ENCODE data around the gene MAGI2.
"Not testable (repeated sequence)": the region's sequence is repeated elsewhere in the genome, so short reads cannot be mapped to it uniquely, and the experiment has no call there.

Gene MAGI2

GRCh38 chr7:79451580-79451979 lies 1.9 kb downstream of the MAGI2 start:
- no peak for DNase-seq (ENCODE audit: low read depth in 2 of 2)

GRCh38 chr7:79442766-79443165 lies 10.7 kb downstream of the MAGI2 start:
- DNase-seq (ENCODE audit: low read depth in 2 of 2): not testable (repeated sequence)

GRCh38 chr7:79436378-79436777 lies 17.1 kb downstream of the MAGI2 start:
- no peak for DNase-seq (ENCODE audit: low read depth in 2 of 2)

- no peak for DNase-seq (ENCODE audit: low read depth in 2 of 2)
These were observed 18.6 kb downstream of the MAGI2 start for GRCh38 chr7:79434867-79435266.

- DNase-seq (ENCODE audit: low read depth in 2 of 2): no peak
These were observed 19.4 kb downstream of the MAGI2 start for GRCh38 chr7:79434098-79434497.

GRCh38 chr7:79430391-79430790 lies 23.1 kb downstream of the MAGI2 start:
- DNase-seq (ENCODE audit: low read depth in 2 of 2): no peak

GRCh38 chr7:79425665-79426064 lies 27.8 kb downstream of the MAGI2 start:
- no peak for DNase-seq (ENCODE audit: low read depth in 2 of 2)

GRCh38 chr7:79421751-79422150 lies 31.7 kb downstream of the MAGI2 start:
- DNase-seq (ENCODE audit: low read depth in 2 of 2): no peak

GRCh38 chr7:79420464-79420863 lies 33.0 kb downstream of the MAGI2 start:
- no peak for DNase-seq (ENCODE audit: low read depth in 2 of 2)

GRCh38 chr7:79414910-79415309 lies 38.6 kb downstream of the MAGI2 start:
- no peak for DNase-seq (ENCODE audit: low read depth in 2 of 2)

- DNase-seq (ENCODE audit: low read depth in 2 of 2): no peak
These were observed 40.6 kb downstream of the MAGI2 start for GRCh38 chr7:79412915-79413314.

- no peak for DNase-seq (ENCODE audit: low read depth in 2 of 2)
These were observed 41.0 kb downstream of the MAGI2 start for GRCh38 chr7:79412438-79412837.

GRCh38 chr7:79410345-79410744 lies 43.1 kb downstream of the MAGI2 start:
- DNase-seq (ENCODE audit: low read depth in 2 of 2): no peak

GRCh38 chr7:79407351-79407750 lies 46.1 kb downstream of the MAGI2 start:
- DNase-seq (ENCODE audit: low read depth in 2 of 2): no peak

- DNase-seq (ENCODE audit: low read depth in 2 of 2): no peak
These were observed 47.1 kb downstream of the MAGI2 start for GRCh38 chr7:79406371-79406770.

- no peak for DNase-seq (ENCODE audit: low read depth in 2 of 2)
These were observed 48.1 kb downstream of the MAGI2 start for GRCh38 chr7:79405368-79405767.

- no peak for DNase-seq (ENCODE audit: low read depth in 2 of 2)
These were observed 49.6 kb downstream of the MAGI2 start for GRCh38 chr7:79403879-79404278.

- no peak for DNase-seq (ENCODE audit: low read depth in 2 of 2)
These were observed 50.0 kb downstream of the MAGI2 start for GRCh38 chr7:79403451-79403850.

- no peak for DNase-seq (ENCODE audit: low read depth in 2 of 2)
These were observed 52.2 kb downstream of the MAGI2 start for GRCh38 chr7:79401254-79401653.

- DNase-seq (ENCODE audit: low read depth in 2 of 2): no peak
These were observed 53.2 kb downstream of the MAGI2 start for GRCh38 chr7:79400222-79400621.

GRCh38 chr7:79398138-79398749 lies 55.2 kb downstream of the MAGI2 start:
- DNase-seq (ENCODE audit: low read depth in 2 of 2): no peak

- DNase-seq (ENCODE audit: low read depth in 2 of 2): no peak
These were observed 66.6 kb downstream of the MAGI2 start for GRCh38 chr7:79386688-79387422.

GRCh38 chr7:79381921-79382320 lies 71.5 kb downstream of the MAGI2 start:
- DNase-seq (ENCODE audit: low read depth in 2 of 2): no peak

- no peak for DNase-seq (ENCODE audit: low read depth in 2 of 2)
These were observed 76.4 kb downstream of the MAGI2 start for GRCh38 chr7:79377097-79377496.

Data from stimulated activated CD8-positive, alpha-beta memory T cell treated with anti-CD3 and anti-CD28 coated beads, Interleukin-2, amount 100 ng/mL, for 48 hours (primary cell).